ENCODE measurements around the gene COX6B1. TPM values are rescaled to one million over a fixed set of nuclear protein-coding genes. Genes with fewer than 3 reads are reported as not detected.

The COX6B1 gene
- total RNA-seq, 1 experiment from 2014 or later: 496 TPM

DNA sequence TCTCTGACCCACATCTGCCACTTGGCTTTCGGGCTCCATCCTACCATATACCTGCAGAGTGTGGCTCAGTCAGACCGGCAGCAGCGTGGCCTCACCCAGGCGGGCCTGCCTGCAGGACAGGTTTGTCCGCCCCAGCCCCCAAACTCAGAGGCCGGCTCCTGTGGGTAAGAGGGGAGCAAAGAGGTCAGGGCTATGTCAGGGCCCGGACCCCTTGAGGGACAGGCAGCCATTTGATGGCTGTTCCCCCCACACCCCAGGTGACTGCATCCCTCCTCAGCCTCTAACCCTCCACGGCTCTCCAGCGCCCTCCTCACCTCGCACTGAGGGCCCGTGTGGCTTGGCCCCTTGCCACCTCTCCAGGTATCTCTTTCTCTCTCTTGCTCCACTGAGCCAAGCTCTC is 43.9 kb downstream of the COX6B1 start:
- Histone ChIP-seq H3K27me3 (ENCODE audit: insufficient read depth, low read length) (no peaks in the 10 kb centered on the region), H3K4me1 (ENCODE audit: control insufficient read depth in 1 of 2, insufficient read depth in 2 of 2, low read length in 2 of 2) (peaks cover 5 to 9% of the 10 kb centered on the region in 2 experiments; a peak in 2 of 4 replicates), H3K9me3 (ENCODE audit: control insufficient read depth in 1 of 2, insufficient read depth in 1 of 2, low read depth in 1 of 2, low read length in 2 of 2) (no peaks in the 10 kb centered on the region), H4K20me1 (ENCODE audit: insufficient read depth) (no peaks in the 10 kb centered on the region), H3K36me3 (ENCODE audit: control insufficient read depth in 1 of 2, insufficient read depth in 2 of 2, low read length in 2 of 2) (no peaks in the 10 kb centered on the region), H2AFZ (ENCODE audit: low read depth, low read length, poor library complexity, severe bottlenecking) (no peak overlapping the region), H3K9me2 (ENCODE audit: insufficient read depth) (no peaks in the 10 kb centered on the region), H3K9ac (ENCODE audit: low read length) (no peak overlapping the region), H3K27ac (ENCODE audit: low read depth, low read length) (no peak overlapping the region), H3K4me2 (ENCODE audit: low read length) (no peak overlapping the region), H3K4me3 (replicated peaks in 1 of 2; ENCODE audit: low read depth in 1 of 2, low read length in 2 of 2) (no peak overlapping the region), H3K79me2 (ENCODE audit: insufficient read depth, low read length) (no peaks in the 10 kb centered on the region)
- peak; percentile 29; the same call in 1 of the 2 replicates for TF ChIP-seq RAD21 (IDR thresholded peaks at IDR 0.05; ENCODE audit: low read depth)
- no peak for TF ChIP-seq FOSL1 (IDR thresholded peaks at IDR 0.05; ENCODE audit: low read depth)
- CTCF ChIA-PET: interaction anchor here (1.0 to 1.1 kb wide), 2 partner anchors 11 to 143 kb away, joined by 3 to 10 read pairs; no protein-coding TSS in a partner anchor
- no TSS peak for BruUV-seq (replicated peaks)
- RAD21 ChIA-PET (ENCODE audit: low non-redundant PET in 1 of 2, low total read pairs in 2 of 2, uncharacterized antibody in 2 of 2, unreplicated experiment in 2 of 2): no interaction called here
- no peak for DNase-seq (ENCODE audit: low read depth, low spot score)
- no peak for ATAC-seq
- POLR2A ChIA-PET: no interaction called here
- intact Hi-C loops (cut with micrococcal nuclease): loop anchor here (5.0 kb wide), 1 partner anchor 190 kb away; no protein-coding TSS in a partner anchor

DNA sequence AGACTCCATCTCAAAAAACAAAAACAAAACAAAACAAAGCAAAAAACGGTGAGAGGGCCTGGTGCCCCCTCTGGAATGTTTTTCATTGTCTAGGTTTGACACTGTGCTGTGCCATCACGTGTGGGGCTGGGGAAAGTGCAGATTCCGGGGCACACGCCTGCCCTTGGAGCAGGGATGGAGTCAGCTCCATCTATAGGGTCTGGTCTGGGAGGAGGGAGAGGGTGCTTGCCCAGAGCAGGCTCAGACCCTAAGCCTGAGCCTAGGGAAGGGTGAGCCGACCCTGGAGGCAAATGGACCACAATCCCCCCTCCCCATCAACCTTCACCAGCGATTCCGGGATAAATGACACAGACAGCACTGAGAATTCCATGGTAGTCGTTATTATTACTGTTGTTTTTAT is 45.3 kb downstream of the COX6B1 start:
- RAD21 ChIA-PET (ENCODE audit: low non-redundant PET in 1 of 2, low total read pairs in 2 of 2, uncharacterized antibody in 2 of 2, unreplicated experiment in 2 of 2): no interaction called here
- POLR2A ChIA-PET: no interaction called here
- H2AFZ ChIP-seq (ENCODE audit: low read depth, low read length, poor library complexity, severe bottlenecking): peak overlapping the region; percentile 54
- H4K20me1 ChIP-seq (ENCODE audit: insufficient read depth): no peaks in the 10 kb centered on the region
- no peaks in the 10 kb centered on the region for H3K9me3 ChIP-seq (ENCODE audit: control insufficient read depth in 1 of 2, insufficient read depth in 1 of 2, low read depth in 1 of 2, low read length in 2 of 2)
- intact Hi-C loops (cut with micrococcal nuclease): loop anchor here (1.0 to 5.0 kb wide), 2 partner anchors 189 to 238 kb away; no protein-coding TSS in a partner anchor
- H3K27ac ChIP-seq (ENCODE audit: low read depth, low read length): no peak overlapping the region
- no TSS peak for BruUV-seq (replicated peaks)
- no peaks in the 10 kb centered on the region for H3K36me3 ChIP-seq (ENCODE audit: control insufficient read depth in 1 of 2, insufficient read depth in 2 of 2, low read length in 2 of 2)
- no peak for DNase-seq (ENCODE audit: low read depth, low spot score)
- ATAC-seq: peak; percentile 48
- H3K9me2 ChIP-seq (ENCODE audit: insufficient read depth): no peaks in the 10 kb centered on the region
- H3K4me1 ChIP-seq (ENCODE audit: control insufficient read depth in 1 of 2, insufficient read depth in 2 of 2, low read length in 2 of 2): peaks cover 5 to 9% of the 10 kb centered on the region in 2 experiments; a peak in 2 of 4 replicates
- no peak overlapping the region for H3K4me3 ChIP-seq (replicated peaks in 1 of 2; ENCODE audit: low read depth in 1 of 2, low read length in 2 of 2)
- H3K79me2 ChIP-seq (ENCODE audit: insufficient read depth, low read length): no peaks in the 10 kb centered on the region
- H3K27me3 ChIP-seq (ENCODE audit: insufficient read depth, low read length): no peaks in the 10 kb centered on the region
- 0 out of 2 replicates have a peak overlapping the region, but pooled peaks have one; percentile 14 for H3K4me2 ChIP-seq (ENCODE audit: low read length)
- CTCF ChIA-PET: interaction anchor here (0.9 to 1.9 kb wide), 5 partner anchors 9 to 241 kb away, joined by 3 to 10 read pairs (median 4); no protein-coding TSS in a partner anchor
- no peak overlapping the region for H3K9ac ChIP-seq (ENCODE audit: low read length)
- TF ChIP-seq EGR1 (IDR thresholded peaks at IDR 0.05; ENCODE audit: low read depth): no peak
- TF ChIP-seq CEBPB (IDR thresholded peaks at IDR 0.05; ENCODE audit: low read depth): no peak
- no peak for TF ChIP-seq POLR2A (IDR thresholded peaks at IDR 0.05; ENCODE audit: borderline replicate concordance, extremely low read depth, insufficient read depth, insufficient read length)
- TF ChIP-seq POLR2AphosphoS5 (IDR thresholded peaks at IDR 0.05; ENCODE audit: low read depth, low read length): no peak
- no peak for TF ChIP-seq SIN3A (IDR thresholded peaks at IDR 0.05; ENCODE audit: low read depth)
- no peak for TF ChIP-seq ELF1 (IDR thresholded peaks at IDR 0.05; ENCODE audit: borderline replicate concordance, low read depth)
- no peak for TF ChIP-seq ZFX (IDR thresholded peaks at IDR 0.05)
- TF ChIP-seq, protein P1, sequence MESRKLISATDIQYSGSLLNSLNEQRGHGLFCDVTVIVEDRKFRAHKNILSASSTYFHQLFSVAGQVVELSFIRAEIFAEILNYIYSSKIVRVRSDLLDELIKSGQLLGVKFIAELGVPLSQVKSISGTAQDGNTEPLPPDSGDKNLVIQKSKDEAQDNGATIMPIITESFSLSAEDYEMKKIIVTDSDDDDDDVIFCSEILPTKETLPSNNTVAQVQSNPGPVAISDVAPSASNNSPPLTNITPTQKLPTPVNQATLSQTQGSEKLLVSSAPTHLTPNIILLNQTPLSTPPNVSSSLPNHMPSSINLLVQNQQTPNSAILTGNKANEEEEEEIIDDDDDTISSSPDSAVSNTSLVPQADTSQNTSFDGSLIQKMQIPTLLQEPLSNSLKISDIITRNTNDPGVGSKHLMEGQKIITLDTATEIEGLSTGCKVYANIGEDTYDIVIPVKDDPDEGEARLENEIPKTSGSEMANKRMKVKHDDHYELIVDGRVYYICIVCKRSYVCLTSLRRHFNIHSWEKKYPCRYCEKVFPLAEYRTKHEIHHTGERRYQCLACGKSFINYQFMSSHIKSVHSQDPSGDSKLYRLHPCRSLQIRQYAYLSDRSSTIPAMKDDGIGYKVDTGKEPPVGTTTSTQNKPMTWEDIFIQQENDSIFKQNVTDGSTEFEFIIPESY (IDR thresholded peaks at IDR 0.05; ENCODE audit: extremely low read depth, insufficient replicate concordance, low read length): no peak
- no peak for TF ChIP-seq YY1 (IDR thresholded peaks at IDR 0.05; ENCODE audit: extremely low read depth, insufficient replicate concordance, low read depth, low read length)
- no peak for TF ChIP-seq CBX3 (IDR thresholded peaks at IDR 0.05; ENCODE audit: low read depth)
- no peak for TF ChIP-seq EZH2 (IDR thresholded peaks at IDR 0.05)
- TF ChIP-seq, protein P2, sequence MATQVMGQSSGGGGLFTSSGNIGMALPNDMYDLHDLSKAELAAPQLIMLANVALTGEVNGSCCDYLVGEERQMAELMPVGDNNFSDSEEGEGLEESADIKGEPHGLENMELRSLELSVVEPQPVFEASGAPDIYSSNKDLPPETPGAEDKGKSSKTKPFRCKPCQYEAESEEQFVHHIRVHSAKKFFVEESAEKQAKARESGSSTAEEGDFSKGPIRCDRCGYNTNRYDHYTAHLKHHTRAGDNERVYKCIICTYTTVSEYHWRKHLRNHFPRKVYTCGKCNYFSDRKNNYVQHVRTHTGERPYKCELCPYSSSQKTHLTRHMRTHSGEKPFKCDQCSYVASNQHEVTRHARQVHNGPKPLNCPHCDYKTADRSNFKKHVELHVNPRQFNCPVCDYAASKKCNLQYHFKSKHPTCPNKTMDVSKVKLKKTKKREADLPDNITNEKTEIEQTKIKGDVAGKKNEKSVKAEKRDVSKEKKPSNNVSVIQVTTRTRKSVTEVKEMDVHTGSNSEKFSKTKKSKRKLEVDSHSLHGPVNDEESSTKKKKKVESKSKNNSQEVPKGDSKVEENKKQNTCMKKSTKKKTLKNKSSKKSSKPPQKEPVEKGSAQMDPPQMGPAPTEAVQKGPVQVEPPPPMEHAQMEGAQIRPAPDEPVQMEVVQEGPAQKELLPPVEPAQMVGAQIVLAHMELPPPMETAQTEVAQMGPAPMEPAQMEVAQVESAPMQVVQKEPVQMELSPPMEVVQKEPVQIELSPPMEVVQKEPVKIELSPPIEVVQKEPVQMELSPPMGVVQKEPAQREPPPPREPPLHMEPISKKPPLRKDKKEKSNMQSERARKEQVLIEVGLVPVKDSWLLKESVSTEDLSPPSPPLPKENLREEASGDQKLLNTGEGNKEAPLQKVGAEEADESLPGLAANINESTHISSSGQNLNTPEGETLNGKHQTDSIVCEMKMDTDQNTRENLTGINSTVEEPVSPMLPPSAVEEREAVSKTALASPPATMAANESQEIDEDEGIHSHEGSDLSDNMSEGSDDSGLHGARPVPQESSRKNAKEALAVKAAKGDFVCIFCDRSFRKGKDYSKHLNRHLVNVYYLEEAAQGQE (IDR thresholded peaks at IDR 0.05; ENCODE audit: low read depth): no peak
- no peak for TF ChIP-seq TCF7L2 (IDR thresholded peaks at IDR 0.05; ENCODE audit: borderline replicate concordance, extremely low read depth, insufficient read depth, insufficient read length)
- no peak for TF ChIP-seq FOSL1 (IDR thresholded peaks at IDR 0.05; ENCODE audit: low read depth)

All from HCT116 (cell line).